Measurements from ENCODE around the gene HPGD. TPM values are rescaled to one million over a fixed set of nuclear protein-coding genes. Genes with fewer than 3 reads are reported as not detected.

HPGD gene
- total RNA-seq, 1 experiment from 2014 or later, result 91.5 TPM

- TSS peak; percentile 82 for BruUV-seq (replicated peaks)
- intact Hi-C loops (cut with micrococcal nuclease; ENCODE audit: unreplicated experiment), result loop anchor here (5.0 to 10.0 kb wide), 2 partner anchors 189 to 328 kb away; no protein-coding TSS in a partner anchor
- TF ChIP-seq CTCF (IDR thresholded peaks at IDR 0.05; ENCODE audit: insufficient read depth in 1 of 2, low read depth in 1 of 2, low read length in 1 of 2, severe bottlenecking in 1 of 2, unreplicated experiment in 1 of 2), result no peak
- H3K4me1 ChIP-seq, result peaks cover 25% of the 10 kb centered on the region
- no peaks in the 10 kb centered on the region for H3K9me3 ChIP-seq
- H3K4me1 Mint-ChIP-seq (ENCODE audit: low read depth, unreplicated experiment), result peaks cover 43% of the 10 kb centered on the region
- CTCF ChIA-PET, result interaction anchor here (0.6 kb wide), 1 partner anchor 49 kb away, joined by 3 read pairs; no protein-coding TSS in a partner anchor
- DNase-seq, result no peak
- H3K36me3 Mint-ChIP-seq (ENCODE audit: insufficient read depth, unreplicated experiment), result no peaks in the 10 kb centered on the region
- no peaks in the 10 kb centered on the region for H3K27me3 Mint-ChIP-seq (ENCODE audit: insufficient read depth, unreplicated experiment)
- no peaks in the 10 kb centered on the region for H3K36me3 ChIP-seq (ENCODE audit: control insufficient read depth, insufficient read depth, low read length)
- no peaks in the 10 kb centered on the region for H3K9me3 Mint-ChIP-seq (ENCODE audit: unreplicated experiment)
- POLR2A ChIA-PET, result no interaction called here
- H3K27me3 ChIP-seq (replicated peaks; ENCODE audit: control insufficient read depth, insufficient read depth, low read length), result no peaks in the 10 kb centered on the region
- peak overlapping the region; percentile 70 for H3K27ac Mint-ChIP-seq (ENCODE audit: unreplicated experiment)
- H3K4me3 ChIP-seq (ENCODE audit: low read depth, low read length), result peak overlapping the region; percentile 63
- peak overlapping the region; percentile 89 for H3K4me3 Mint-ChIP-seq (ENCODE audit: unreplicated experiment)
These were observed 871 bp upstream of the HPGD start for GRCh38 chr4:174523025-174523693.

GRCh38 chr4:174521800-174522182, 497 bp downstream of the HPGD start:
- intact Hi-C loops (cut with micrococcal nuclease; ENCODE audit: unreplicated experiment), result loop anchor here (1.0 to 10.0 kb wide), 6 partner anchors 111 to 327 kb away; no protein-coding TSS in a partner anchor
- CTCF ChIA-PET, result interaction anchor here (0.7 to 1.0 kb wide), 5 partner anchors 18 to 150 kb away, joined by 3 to 6 read pairs (median 3); no protein-coding TSS in a partner anchor
- Histone ChIP-seq H3K4me3 (ENCODE audit: low read depth, low read length) (peak overlapping the region; percentile 63), H3K27me3 (replicated peaks; ENCODE audit: control insufficient read depth, insufficient read depth, low read length) (no peaks in the 10 kb centered on the region), H3K36me3 (ENCODE audit: control insufficient read depth, insufficient read depth, low read length) (no peaks in the 10 kb centered on the region), H3K9me3 (no peaks in the 10 kb centered on the region), H3K4me1 (peaks cover 25% of the 10 kb centered on the region)
- no peaks in the 10 kb centered on the region for H3K36me3 Mint-ChIP-seq (ENCODE audit: insufficient read depth, unreplicated experiment)
- no peaks in the 10 kb centered on the region for H3K27me3 Mint-ChIP-seq (ENCODE audit: insufficient read depth, unreplicated experiment)
- peak overlapping the region; percentile 89 for H3K4me3 Mint-ChIP-seq (ENCODE audit: unreplicated experiment)
- H3K4me1 Mint-ChIP-seq (ENCODE audit: low read depth, unreplicated experiment), result peaks cover 43% of the 10 kb centered on the region
- TF ChIP-seq CTCF (IDR thresholded peaks at IDR 0.05; ENCODE audit: insufficient read depth in 1 of 2, low read depth in 1 of 2, low read length in 1 of 2, severe bottlenecking in 1 of 2, unreplicated experiment in 1 of 2), result peak in 1 of 2 experiments; percentile 13
- H3K9me3 Mint-ChIP-seq (ENCODE audit: unreplicated experiment), result no peaks in the 10 kb centered on the region
- POLR2A ChIA-PET, result interaction anchor here (0.6 to 1.1 kb wide), 3 partner anchors 53 to 116 kb away, joined by 3 to 7 read pairs (median 3); no protein-coding TSS in a partner anchor
- BruUV-seq (replicated peaks), result no TSS peak
- peak; percentile 45 to 51 for DNase-seq
- H3K27ac Mint-ChIP-seq (ENCODE audit: unreplicated experiment), result no peak overlapping the region

- Histone ChIP-seq H3K4me1 (peaks cover 23% of the 10 kb centered on the region), H3K9me3 (0 out of 2 replicates have a peak, but pooled peaks cover 3% of the 10 kb centered on the region), H3K4me3 (ENCODE audit: low read depth, low read length) (no peak overlapping the region), H3K36me3 (ENCODE audit: control insufficient read depth, insufficient read depth, low read length) (no peaks in the 10 kb centered on the region), H3K27me3 (replicated peaks; ENCODE audit: control insufficient read depth, insufficient read depth, low read length) (no peaks in the 10 kb centered on the region)
- H3K4me1 Mint-ChIP-seq (ENCODE audit: low read depth, unreplicated experiment), result peaks cover 40% of the 10 kb centered on the region
- intact Hi-C loops (cut with micrococcal nuclease; ENCODE audit: unreplicated experiment), result loop anchor here (5.0 to 10.0 kb wide), 2 partner anchors 192 to 326 kb away; no protein-coding TSS in a partner anchor
- BruUV-seq (replicated peaks), result no TSS peak
- H3K4me3 Mint-ChIP-seq (ENCODE audit: unreplicated experiment), result no peak overlapping the region
- H3K27me3 Mint-ChIP-seq (ENCODE audit: insufficient read depth, unreplicated experiment), result no peaks in the 10 kb centered on the region
- no peaks in the 10 kb centered on the region for H3K36me3 Mint-ChIP-seq (ENCODE audit: insufficient read depth, unreplicated experiment)
- no peak for TF ChIP-seq CTCF (IDR thresholded peaks at IDR 0.05; ENCODE audit: insufficient read depth in 1 of 2, low read depth in 1 of 2, low read length in 1 of 2, severe bottlenecking in 1 of 2, unreplicated experiment in 1 of 2)
- ChIA-PET POLR2A (no interaction called here), CTCF (no interaction called here)
- no peak overlapping the region for H3K27ac Mint-ChIP-seq (ENCODE audit: unreplicated experiment)
- H3K9me3 Mint-ChIP-seq (ENCODE audit: unreplicated experiment), result no peaks in the 10 kb centered on the region
- no peak for DNase-seq
These were observed 1.6 kb downstream of the HPGD start for GRCh38 chr4:174520660-174521059.
